Right hindlimb (tissue), 1 donor: ENCODE data around the gene HAP1.
"Not testable (repeated sequence)": the region's sequence is repeated elsewhere in the genome, so short reads cannot be mapped to it uniquely, and the experiment has no call there.

ENCODE experiments used
- DNase-seq: peaks from one replicate; pipeline ENCODE4 v3.0.0-alpha.2; 2018

HAP1 gene

DNA sequence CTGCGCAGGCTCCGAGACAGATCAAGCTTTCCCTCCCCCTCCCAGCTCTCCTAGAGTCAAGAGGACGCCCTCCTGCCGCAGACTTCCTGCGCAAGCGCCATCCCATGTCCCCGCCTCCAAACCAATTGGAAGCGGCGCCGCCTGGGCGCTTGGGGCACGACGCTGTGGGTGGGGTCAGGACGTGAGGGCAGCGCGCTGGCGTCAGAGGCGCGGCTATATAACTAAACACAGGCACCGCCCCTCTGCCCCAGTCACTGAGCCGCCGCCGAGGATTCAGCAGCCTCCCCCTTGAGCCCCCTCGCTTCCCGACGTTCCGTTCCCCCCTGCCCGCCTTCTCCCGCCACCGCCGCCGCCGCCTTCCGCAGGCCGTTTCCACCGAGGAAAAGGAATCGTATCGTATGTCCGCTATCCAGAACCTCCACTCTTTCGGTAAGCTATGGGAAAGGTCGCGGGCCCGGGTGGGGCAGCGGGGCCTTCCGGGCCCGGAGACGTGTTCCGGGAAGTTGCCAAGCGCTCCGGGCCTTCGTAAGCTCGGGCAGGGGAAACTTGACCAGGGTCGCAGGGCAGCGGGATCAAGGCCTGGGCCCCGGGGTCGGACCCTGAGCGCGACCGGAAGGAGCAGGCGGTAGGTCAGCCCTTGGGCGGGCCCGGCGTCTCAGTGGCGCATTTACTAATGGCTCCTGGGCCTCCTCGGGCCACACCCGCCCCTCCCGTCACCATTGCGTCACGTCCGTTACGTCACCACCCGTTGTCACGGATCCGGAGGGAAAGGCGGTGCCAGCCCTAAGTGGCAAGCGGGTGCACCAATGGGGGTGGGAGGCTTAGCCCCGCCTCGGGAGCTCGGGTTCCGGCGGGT lies 45.6 kb downstream of the HAP1 start, which contains the start of gene EIF1:
EIF1 (plus strand) TSS at position 245 of the 856 bp plus-strand sequence; CDS start at position 399, 154 bp downstream.
- peak; percentile 100 for DNase-seq

DNA sequence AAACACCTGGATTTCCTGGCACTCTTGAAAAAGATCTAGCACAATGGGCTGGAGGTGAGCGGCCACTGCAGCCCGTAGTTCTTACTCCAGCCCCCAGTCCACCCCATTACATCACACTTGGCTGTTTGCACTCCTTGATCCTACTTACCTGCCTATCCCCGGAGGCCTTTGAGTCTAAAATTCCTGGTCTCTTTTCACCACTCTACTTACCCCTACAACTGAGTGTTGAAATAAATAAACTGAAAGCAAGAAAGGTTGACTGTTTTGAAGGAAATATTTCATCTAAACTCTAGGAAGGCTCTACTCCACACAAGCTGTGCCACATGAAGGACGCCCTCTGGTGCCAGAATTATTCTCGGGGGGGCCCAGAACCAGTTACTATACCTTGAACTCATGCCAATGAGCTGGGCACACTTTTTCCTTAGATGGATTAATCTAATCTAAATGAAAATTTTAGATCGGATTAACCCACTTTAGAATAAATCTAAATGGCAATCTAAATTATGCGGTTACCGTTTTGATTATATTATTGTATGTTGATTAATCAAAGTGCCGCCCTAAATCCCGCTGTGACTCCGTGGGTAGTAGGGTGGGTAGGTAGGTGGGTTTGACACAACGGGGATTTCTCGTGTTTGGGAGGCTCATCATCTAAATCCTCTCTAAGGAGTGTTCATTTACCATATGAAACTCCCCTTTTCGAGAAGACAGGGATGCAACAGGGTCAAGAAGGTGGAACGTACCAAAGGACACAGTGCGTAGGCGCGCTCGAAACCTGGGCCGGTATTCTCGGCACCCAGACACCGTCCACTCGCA lies 46.4 kb downstream of the HAP1 start:
- DNase-seq, result peak; percentile 48

DNA sequence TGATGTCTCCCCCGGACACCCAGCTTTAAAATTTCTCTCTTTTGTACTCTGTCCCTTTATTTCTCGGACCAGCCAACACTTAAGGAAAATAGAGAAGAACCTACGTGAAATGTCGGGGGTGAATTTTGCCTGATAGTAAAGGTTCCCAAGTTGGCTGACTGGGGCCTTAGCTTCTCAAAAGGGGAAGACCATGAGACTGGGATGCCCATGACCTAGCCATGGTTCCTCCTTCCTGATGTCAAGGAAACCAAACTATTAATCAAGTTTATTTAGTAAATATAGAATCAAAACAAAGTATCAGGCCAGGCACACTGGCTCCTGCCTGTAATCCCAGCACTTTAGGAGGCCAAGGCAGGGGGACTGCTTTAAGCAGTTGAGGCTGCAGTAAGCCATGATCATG lies 48.2 kb downstream of the HAP1 start:
- no peak for DNase-seq

DNA sequence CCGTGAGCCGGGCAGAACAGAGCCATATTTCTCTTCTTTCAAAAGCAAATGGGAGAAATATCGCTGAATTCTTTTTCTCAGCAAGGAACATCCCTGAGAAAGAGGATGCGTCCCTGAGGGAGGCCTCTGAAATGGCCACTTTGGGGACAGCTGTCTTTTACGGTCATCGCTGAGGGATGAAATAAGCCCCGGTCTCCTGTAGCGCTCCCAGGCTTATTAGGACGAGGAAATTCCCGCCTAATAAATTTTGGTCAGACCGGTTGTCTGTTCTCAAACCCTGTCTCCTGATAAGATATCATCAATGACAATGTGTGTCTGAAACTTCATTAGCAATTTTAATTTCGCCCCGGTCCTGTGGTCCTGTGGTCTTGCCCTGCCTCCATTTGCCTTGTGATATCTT lies 48.7 kb downstream of the HAP1 start:
- DNase-seq, result not testable (repeated sequence)

DNA sequence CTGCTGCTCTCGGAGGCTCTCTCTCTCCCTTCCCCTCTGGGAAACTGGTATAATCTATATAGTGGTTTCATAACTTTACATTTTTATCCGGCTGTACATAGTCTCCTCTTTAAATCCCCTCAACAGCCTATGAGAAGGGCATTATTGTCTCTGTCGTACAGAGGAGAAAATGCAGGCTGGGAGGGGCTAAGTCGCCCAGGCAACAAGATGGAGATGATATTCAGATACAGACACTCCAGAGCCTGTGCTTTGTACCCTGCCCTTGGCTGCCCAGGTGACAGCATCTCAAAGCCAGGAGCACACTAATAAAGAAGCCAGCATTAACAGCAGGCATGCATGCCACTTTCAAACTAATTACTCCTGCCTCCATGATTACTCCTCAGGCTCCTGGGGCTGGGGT lies 50.4 kb downstream of the HAP1 start:
- no peak for DNase-seq

DNA sequence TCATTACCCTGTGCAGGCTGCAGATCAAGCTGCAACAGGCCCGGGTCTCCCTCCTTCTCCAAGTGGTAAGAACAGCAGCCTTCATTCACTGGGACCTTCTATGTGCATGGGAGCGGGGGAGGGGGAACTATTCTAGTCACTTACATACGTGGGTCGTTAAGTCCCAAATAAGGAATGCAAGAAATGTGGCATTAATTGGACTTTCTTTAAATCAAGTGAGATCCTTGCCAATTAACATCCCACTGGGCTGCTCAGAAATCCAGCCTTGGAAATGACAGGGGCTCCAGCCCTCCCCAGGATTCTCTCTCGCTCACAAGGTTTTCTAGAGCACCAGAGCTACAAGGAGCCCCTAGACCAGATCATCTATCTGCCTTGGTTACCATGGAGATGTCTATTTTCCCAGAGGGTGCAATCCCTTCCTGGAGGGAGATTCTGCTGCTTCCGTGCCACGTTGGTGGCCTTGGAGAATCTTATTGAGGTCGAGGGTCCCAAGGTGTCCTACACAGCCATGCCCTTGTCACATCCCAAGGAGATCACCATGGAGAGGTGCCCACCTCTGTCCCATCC lies 50.9 kb downstream of the HAP1 start:
- DNase-seq, result no peak

DNA sequence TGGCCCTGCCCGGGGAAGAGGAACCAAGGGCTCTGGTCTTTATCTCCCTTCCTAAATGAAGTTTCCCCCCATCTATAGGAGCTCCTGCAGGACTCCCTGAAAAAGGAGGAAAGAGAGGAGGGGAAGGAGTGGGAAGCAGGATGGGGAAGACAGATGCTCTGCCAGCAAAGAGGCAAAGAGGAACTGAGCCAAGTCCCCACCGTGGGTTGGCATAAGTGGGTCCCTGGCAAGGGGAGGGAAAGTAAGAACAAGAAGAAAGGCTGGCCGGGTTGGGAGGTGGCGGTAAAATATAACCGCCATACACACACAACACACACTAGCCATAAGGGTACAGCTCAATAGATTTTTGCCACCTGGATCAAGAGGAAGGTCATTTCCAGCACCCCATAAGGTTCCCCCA lies 51.8 kb downstream of the HAP1 start:
- DNase-seq, result no peak

DNA sequence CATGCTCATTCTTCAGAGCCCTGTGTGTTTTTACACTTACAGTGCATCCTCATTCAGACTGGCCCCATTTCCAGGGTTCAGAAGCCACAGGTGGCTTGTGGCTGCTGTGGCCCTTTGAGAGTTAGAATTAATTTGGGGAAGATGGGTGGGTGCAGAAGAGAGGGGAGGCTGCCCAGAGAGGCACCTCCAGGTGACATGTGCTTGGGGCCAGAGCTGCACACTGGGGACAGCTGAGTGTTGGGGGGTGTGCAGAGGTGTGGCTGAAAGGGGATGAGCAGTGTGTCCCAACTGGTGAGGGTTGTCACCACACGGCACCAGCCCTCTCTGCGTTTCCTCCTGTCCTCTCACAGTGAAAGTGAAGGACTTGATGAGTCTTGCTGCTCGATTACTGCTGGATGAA lies 52.7 kb downstream of the HAP1 start:
- DNase-seq, result no peak

DNA sequence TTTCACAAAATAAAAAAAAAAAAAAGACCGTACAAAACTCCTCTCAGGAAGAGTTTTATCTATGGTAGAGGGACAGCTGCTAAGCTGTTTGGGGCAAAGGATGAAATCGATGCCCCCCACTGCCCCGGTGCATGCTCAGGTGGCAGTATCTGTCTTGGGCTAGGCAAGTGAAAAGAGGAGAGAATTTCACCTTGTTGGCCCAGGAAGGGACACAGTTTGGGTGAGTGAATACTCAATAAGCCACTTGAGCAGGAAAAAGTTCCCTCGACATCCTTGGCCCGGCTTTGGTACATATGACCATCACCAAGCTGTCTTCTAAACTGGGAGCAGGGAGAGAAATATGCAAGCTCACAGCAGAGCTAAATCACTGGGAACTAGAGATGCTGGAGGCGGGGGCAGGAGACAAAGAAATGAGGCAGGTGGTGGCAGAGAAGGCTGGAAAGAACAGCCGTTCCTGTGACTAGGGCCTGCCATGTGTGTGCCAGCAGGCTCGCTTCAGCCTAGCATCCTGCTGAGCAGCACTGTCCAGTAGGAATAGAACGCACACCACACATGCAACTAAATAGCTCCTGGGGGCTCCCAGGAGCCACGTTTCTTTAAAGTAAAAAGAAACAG lies 53.9 kb downstream of the HAP1 start:
- DNase-seq, result no peak

DNA sequence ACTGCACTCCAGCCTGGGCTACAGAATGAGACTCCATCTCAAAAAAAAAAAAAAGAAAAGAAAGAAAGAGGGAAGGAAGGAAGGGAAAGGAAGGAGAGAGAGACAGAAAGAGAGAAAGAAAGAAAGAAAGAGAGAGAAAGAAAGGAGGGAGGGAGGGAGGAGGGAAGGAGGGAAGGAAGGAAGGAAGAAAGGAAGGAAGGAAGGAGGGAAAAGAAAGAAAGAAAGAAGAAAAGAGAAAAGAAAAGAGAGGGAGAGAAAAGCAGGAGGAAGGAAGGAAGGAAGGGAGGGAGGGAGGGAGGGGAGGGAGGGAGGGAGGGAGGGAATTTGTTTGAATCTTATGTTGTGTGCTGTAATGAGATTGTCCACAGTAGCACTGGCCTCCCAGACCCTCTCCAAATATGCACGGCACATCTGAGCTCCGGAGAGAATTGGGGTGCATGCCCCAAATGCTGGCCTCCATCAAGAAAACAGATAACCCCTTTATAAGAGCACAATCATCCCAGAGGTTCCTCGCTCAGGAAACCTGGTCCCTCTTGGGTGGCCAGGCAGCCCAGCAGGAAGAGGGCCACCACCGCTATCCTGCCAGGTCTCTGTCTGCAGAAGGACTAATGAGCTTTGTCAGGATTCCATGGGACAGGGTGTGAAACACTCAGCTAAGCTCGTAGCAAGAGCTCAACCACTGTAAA lies 54.6 kb downstream of the HAP1 start:
- no peak for DNase-seq

DNA sequence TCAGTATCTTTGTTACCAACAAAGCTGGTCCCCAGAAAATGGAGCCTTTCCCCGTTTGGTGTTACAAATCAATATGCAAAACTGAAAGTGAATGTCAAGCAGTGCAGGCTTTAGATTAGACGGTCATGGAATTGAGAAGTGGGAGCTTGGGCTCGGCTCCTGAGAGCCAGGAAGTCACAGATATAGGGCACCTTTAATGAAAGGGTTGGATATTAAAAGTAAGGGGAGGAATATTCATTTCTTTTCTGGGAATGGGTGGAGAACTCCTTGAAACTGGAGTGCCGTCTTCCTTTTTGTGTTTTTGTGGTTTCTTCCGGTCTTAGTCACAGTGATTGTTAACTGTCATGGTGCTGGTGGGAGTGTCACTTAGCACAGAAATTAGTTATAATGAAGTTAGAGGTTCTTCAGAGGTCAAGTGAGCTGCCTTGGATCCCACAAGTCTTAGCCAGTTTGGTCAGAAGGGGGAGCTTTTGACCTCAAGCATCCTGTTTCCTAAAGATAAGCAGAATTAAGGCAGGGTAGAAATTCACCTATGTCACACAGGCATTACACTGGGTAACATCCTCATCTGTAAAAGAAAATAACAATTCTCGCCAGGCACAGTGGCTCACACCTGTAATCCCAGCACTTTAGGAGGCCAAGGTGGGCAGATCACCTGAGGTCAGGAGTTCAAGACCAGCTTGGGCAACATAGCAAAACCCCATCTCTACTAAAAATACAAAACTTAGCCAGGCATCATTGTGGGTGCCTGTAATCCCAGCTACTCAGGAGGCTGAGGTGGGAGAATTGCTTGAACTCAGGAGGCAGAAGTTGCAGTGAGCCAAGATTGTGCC lies 55.3 kb downstream of the HAP1 start:
- no peak for DNase-seq

DNA sequence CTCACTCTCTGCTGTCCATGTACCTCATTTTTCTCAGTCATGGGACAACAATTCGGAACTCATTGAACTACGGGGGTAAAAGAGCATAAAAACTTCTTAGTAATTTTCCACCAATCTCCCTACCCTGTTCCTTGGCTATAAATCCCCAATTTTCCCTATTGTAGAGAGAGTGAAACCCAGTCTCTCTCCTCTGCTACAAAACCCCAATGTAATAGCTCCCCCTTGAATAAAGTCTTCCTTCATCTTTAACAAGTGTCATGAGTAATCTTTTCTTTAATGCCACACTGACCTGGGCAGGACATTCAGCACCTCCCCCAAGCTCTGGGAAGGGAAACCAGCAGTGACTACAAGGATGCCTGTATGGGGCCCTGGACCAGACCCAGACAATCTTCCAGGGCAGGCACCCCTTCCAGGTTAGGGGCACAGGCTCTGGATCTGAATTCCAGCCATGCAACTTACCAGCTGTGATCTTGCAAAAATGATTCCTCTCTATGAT lies 56.0 kb downstream of the HAP1 start:
- no peak for DNase-seq

DNA sequence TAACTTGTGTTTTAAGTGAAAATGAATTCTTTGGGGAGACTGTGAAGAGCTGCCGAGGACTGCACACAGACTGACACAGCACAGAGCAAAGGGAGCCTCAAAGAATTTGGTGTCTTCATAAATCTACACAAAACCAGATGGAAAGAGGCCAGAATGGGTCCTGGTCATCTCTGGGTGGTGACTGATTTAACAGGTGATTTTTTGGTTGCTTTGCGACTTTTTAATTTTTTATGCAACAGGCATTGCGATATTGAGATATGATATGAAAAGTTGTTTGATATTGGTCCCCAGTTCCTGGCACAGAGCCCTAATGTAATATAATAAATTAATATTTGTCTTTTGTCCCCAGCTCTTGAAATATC lies 58.4 kb downstream of the HAP1 start:
- DNase-seq, result no peak

DNA sequence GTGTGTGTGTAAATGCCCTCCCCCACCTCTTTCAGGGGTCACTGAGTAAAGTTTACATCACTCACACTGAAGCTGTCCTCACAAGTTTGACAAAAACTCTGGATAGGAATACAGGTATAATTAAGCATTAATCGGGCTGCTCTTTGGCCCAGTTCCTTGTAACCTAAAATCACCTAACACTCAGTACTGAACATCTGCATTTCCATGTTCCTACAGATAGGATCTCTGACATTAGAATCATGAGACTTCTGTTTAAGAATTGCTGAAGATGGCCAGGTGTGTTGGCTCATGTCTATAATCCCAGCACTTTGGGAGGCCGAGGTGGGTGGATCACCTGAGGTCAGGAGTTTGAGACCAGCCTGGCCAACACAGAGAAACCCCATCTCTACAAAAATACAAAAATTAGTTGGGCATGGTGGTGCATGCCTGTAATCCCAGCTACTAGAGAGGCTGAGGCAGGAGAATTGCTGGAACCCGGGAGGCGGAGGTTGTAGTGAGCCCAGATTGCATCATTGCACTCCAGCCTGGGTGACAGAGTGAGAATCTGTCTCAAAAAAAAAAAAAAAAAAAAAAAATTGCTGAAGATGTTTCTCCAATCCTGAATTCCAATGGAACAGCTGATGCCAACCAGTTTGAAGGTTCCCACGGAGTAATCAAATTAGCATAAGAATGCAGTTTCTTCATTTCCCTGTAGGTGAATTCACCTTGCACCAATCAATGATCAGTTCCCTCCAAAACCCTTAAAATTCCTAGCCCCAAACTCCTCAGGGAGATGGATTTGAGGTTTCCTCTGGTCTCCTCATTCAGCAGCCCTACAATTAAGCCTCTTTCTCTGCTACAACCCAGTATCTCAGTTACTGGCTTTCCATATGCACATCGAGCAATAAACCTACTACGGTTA lies 59.0 kb downstream of the HAP1 start:
- DNase-seq, result not testable (repeated sequence)
